Measurements from ENCODE around the gene RORC. TPM values are rescaled to one million over a fixed set of nuclear protein-coding genes. Genes with fewer than 3 reads are reported as not detected.

The RORC gene
- total RNA-seq, 2 donors from 2014 or later: not detected

DNA sequence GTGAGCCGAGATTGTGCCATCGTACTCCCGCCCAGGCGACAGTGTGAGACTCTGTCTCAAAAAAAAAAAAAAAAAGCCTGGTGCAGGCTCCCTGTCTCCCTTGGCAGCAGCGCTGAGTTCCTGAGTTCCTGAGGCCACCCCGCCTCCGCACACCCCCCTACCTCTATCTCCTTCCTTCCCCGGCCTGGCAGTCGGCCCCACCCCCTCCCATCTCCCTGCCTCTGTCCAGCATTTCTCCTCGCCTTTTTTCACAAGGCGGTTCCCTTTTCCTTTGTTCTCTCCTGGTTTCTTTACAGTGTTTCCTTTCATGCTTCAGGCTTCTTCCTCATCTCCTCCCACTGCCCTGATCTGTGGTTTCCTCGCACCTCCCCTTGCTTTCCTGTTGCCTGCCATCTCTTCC is 2.7 kb downstream of the RORC start:
- H3K4me1 Mint-ChIP-seq: peaks cover 20% of the 10 kb centered on the region
- no peaks in the 10 kb centered on the region for H3K9me3 Mint-ChIP-seq
- H3K36me3 Mint-ChIP-seq (ENCODE audit: low read depth): no peaks in the 10 kb centered on the region
- TF ChIP-seq, protein P1, sequence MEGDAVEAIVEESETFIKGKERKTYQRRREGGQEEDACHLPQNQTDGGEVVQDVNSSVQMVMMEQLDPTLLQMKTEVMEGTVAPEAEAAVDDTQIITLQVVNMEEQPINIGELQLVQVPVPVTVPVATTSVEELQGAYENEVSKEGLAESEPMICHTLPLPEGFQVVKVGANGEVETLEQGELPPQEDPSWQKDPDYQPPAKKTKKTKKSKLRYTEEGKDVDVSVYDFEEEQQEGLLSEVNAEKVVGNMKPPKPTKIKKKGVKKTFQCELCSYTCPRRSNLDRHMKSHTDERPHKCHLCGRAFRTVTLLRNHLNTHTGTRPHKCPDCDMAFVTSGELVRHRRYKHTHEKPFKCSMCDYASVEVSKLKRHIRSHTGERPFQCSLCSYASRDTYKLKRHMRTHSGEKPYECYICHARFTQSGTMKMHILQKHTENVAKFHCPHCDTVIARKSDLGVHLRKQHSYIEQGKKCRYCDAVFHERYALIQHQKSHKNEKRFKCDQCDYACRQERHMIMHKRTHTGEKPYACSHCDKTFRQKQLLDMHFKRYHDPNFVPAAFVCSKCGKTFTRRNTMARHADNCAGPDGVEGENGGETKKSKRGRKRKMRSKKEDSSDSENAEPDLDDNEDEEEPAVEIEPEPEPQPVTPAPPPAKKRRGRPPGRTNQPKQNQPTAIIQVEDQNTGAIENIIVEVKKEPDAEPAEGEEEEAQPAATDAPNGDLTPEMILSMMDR (conservative IDR thresholded peaks at IDR 0.05): no peak
- peak; percentile 92 for DNase-seq
- Histone ChIP-seq H3K9me3 (ENCODE audit: control insufficient read depth, low read length) (no peaks in the 10 kb centered on the region), H3K36me3 (ENCODE audit: control insufficient read depth, insufficient read depth, low read length) (no peaks in the 10 kb centered on the region), H3K9ac (ENCODE audit: extremely low read depth, low read length, poor library complexity, severe bottlenecking) (no peak overlapping the region), H3K4me3 (ENCODE audit: low read length) (no peak overlapping the region), H3K27me3 (ENCODE audit: control insufficient read depth, insufficient read depth, low read length, poor library complexity, severe bottlenecking) (no peaks in the 10 kb centered on the region), H3K27ac (ENCODE audit: low read depth, low read length) (peak overlapping the region; percentile 21), H3K4me1 (ENCODE audit: control insufficient read depth, insufficient read depth, low read length) (no peaks in the 10 kb centered on the region)
- WGBS, 2 experiments (ENCODE audit: insufficient coverage in 1 of 2, insufficient read length in 1 of 2): 17 to 18% methylated on average over 10 to 12 of the region's 12 CpGs
- no peak overlapping the region for H3K27ac Mint-ChIP-seq
- H3K4me3 Mint-ChIP-seq: no peak overlapping the region
- no peaks in the 10 kb centered on the region for H3K27me3 Mint-ChIP-seq (ENCODE audit: insufficient read depth)

- H3K4me1 Mint-ChIP-seq: peaks cover 27% of the 10 kb centered on the region
- no peak for DNase-seq
Measured at GRCh38 chr1:151827853-151828252, 3.7 kb downstream of the RORC start.

DNA sequence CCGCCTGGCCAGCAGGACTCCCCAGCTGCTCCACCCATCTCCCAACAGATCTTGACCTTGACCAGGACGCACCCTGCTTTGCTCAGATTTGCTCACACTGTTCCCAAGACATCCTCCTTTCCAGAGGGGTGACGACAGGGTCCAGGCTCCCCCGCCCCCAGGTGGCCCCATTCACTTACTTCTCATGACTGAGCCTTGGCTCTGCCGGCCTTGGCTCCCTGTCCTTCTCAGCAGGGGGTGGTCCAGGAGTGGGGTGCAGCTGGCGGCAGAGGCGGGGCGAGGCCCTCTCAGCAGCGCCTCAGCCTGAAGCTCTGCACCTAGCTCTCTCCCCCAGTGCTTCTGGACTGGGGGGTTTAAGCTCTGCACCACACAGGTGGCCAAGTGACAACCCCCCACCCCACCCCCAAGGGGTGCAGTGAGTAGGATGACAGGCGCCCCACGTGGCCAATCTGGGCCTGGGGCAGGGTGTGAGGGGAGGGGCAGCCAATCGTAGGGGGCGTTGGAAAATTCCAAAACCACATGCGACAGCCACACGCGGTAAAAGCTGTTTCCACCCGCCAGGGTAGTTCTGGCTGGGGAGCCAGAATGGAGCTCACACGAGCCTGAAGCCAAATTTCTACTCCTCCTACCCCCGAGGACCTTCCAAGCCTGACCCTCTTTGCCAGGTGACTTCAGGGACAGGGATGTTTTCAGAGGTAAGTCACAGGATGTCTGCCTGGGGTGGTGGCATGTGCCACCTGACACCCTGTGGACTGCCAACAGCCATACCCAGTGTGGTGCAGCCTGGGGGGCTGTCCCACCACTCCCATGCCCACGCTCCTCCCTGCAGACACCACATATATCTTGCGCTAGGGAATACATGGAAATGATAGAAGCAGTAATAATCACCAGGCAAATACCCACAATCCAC is 5.6 kb downstream of the RORC start:
- Histone ChIP-seq H3K36me3 (ENCODE audit: control insufficient read depth, insufficient read depth, low read length) (no peaks in the 10 kb centered on the region), H3K4me1 (ENCODE audit: control insufficient read depth, insufficient read depth, low read length) (no peaks in the 10 kb centered on the region), H3K4me3 (ENCODE audit: low read length) (no peak overlapping the region), H3K9me3 (ENCODE audit: control insufficient read depth, low read length) (no peaks in the 10 kb centered on the region), H3K9ac (ENCODE audit: extremely low read depth, low read length, poor library complexity, severe bottlenecking) (no peak overlapping the region), H3K27ac (ENCODE audit: low read depth, low read length) (no peak overlapping the region), H3K27me3 (ENCODE audit: control insufficient read depth, insufficient read depth, low read length, poor library complexity, severe bottlenecking) (no peaks in the 10 kb centered on the region)
- DNase-seq: peak; percentile 68
- Mint-ChIP-seq H3K27me3 (ENCODE audit: insufficient read depth) (no peaks in the 10 kb centered on the region), H3K27ac (no peak overlapping the region), H3K4me1 (peaks cover 34% of the 10 kb centered on the region), H3K4me3 (no peak overlapping the region), H3K9me3 (no peaks in the 10 kb centered on the region), H3K36me3 (ENCODE audit: low read depth) (no peaks in the 10 kb centered on the region)
- TF ChIP-seq, protein P1 (conservative IDR thresholded peaks at IDR 0.05): peak; percentile 21
- WGBS, 2 experiments (ENCODE audit: insufficient coverage in 1 of 2, insufficient read length in 1 of 2): 42 to 70% methylated on average over 5 to 21 of the region's 21 CpGs

More at GRCh38 chr1:151827853-151828252, 3.7 kb downstream of the RORC start:
- TF ChIP-seq, protein P1 (conservative IDR thresholded peaks at IDR 0.05): no peak
- H3K27ac Mint-ChIP-seq: no peak overlapping the region
- H3K36me3 Mint-ChIP-seq (ENCODE audit: low read depth): no peaks in the 10 kb centered on the region
- WGBS, 2 experiments (ENCODE audit: insufficient coverage in 1 of 2, insufficient read length in 1 of 2): 81 to 100% methylated on average over 2 to 9 of the region's 9 CpGs
- Histone ChIP-seq H3K4me1 (ENCODE audit: control insufficient read depth, insufficient read depth, low read length) (no peaks in the 10 kb centered on the region), H3K4me3 (ENCODE audit: low read length) (no peak overlapping the region), H3K27me3 (ENCODE audit: control insufficient read depth, insufficient read depth, low read length, poor library complexity, severe bottlenecking) (no peaks in the 10 kb centered on the region), H3K9me3 (ENCODE audit: control insufficient read depth, low read length) (no peaks in the 10 kb centered on the region), H3K9ac (ENCODE audit: extremely low read depth, low read length, poor library complexity, severe bottlenecking) (no peak overlapping the region), H3K36me3 (ENCODE audit: control insufficient read depth, insufficient read depth, low read length) (no peaks in the 10 kb centered on the region), H3K27ac (ENCODE audit: low read depth, low read length) (no peak overlapping the region)
- no peaks in the 10 kb centered on the region for H3K9me3 Mint-ChIP-seq
- H3K27me3 Mint-ChIP-seq (ENCODE audit: insufficient read depth): no peaks in the 10 kb centered on the region
- H3K4me3 Mint-ChIP-seq: no peak overlapping the region

Data from endodermal cell (in vitro differentiated cells).